ENCODE measurements around the gene SERF1A. TPM values are rescaled to one million over a fixed set of nuclear protein-coding genes. Genes with fewer than 3 reads are reported as not detected.
"Not testable (repeated sequence)": the region's sequence is repeated elsewhere in the genome, so short reads cannot be mapped to it uniquely, and the experiment has no call there.

The SERF1A gene
- 11.9 and 16.7 TPM in 2 replicates for total RNA-seq
- long read RNA-seq, transcript SERF1A-201 (3 exons, 963 nt) = major isoform, 8 of 15 reads
- long read RNA-seq, partial matches to known transcripts = 0 of 15 reads
- long read RNA-seq, other reads (novel, unspliced or antisense) = 2 of 15 reads

DNA sequence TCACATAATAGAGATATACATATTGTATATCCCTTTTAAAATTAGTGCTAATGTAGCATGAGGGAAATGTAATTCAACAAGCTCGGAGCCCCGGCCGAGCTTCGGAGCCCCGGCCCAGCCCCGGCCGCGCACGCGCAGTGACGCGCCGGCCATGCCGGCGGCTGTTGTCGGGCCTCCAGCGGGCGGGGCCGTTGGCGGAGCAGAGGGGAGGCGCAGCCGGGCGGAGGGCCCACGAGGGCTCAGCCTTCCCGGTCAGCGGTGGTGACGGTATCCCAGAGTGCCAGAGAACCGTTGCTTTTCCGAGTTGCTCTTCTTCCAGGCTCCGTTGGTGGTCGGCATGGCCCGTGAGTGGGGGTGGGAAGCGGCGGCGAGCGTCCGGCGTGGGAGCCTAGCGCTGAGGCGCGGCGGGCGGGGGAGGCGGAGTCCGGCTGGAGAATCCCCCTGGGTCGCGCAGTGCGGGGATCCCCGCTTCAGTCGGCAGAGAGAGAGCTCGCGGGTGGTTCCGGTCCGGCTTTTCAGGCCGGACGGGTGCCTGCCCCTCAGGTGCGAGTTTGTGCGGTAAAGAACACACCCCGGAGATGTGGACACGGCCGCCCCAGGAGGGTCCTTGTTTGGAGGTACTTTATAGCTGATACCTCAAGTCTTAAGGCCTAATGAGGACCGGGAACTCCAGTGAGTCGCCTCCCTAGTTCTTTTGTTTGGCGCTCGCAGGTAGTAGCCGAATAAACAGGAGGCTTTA lies at the start of gene SERF1A:
TSS of gene SERF1A (plus strand) at position 137 of the 739 bp plus-strand sequence. CDS start at position 338, 201 bp downstream.
- not testable (repeated sequence) for H3K4me1 Mint-ChIP-seq (ENCODE audit: unreplicated experiment); H3K27me3 Mint-ChIP-seq (ENCODE audit: unreplicated experiment); H3K27ac Mint-ChIP-seq (ENCODE audit: unreplicated experiment); H3K9me3 Mint-ChIP-seq (ENCODE audit: unreplicated experiment); H3K4me3 Mint-ChIP-seq (ENCODE audit: unreplicated experiment); H3K36me3 Mint-ChIP-seq (ENCODE audit: unreplicated experiment); DNase-seq (ENCODE audit: extremely low spot score, unreplicated experiment)

DNA sequence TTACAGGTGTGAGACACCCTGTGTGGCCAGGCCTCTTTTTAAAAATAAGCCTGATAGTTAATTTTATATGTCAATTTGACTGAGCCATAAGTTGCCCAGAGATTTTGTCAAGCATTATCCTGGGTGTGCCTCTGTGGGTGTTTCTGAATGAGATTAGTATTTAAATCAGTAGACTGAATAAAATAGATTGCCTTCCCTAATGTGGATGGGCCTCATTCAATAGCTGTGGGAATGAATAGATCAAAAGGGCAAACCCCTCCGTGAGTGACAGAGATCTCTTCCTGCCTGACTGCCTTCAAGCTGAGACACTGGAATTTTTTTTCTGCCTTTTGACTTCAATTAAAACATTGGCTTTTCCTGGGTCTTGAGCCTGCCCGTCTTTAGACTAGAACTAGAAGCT lies 33.7 kb upstream of the SERF1A start:
- not testable (repeated sequence) for H3K36me3 Mint-ChIP-seq (ENCODE audit: unreplicated experiment); H3K9me3 Mint-ChIP-seq (ENCODE audit: unreplicated experiment); H3K27me3 Mint-ChIP-seq (ENCODE audit: unreplicated experiment); H3K27ac Mint-ChIP-seq (ENCODE audit: unreplicated experiment); DNase-seq (ENCODE audit: extremely low spot score, unreplicated experiment); H3K4me3 Mint-ChIP-seq (ENCODE audit: unreplicated experiment); H3K4me1 Mint-ChIP-seq (ENCODE audit: unreplicated experiment)

DNA sequence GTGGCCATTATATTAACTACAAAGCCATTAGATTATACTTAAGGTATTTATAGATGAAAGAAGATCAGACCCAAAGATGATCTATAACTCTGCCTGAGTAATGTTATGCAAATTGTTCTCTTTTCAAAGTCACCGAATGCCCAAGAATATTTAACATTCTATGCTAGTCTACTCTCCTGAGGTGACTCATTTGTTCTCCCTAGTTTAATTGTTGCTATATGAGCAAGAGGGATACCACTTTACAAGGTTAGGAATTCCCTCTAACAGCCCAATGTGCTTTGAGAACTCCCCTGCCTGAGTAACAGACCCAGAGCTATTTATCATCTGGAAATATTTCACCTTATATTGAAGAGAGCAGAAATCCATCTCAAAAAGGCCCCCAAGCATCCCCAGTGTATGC lies 29.8 kb upstream of the SERF1A start:
- not testable (repeated sequence) for H3K27me3 Mint-ChIP-seq (ENCODE audit: unreplicated experiment); H3K4me1 Mint-ChIP-seq (ENCODE audit: unreplicated experiment); H3K27ac Mint-ChIP-seq (ENCODE audit: unreplicated experiment); DNase-seq (ENCODE audit: extremely low spot score, unreplicated experiment); H3K9me3 Mint-ChIP-seq (ENCODE audit: unreplicated experiment); H3K4me3 Mint-ChIP-seq (ENCODE audit: unreplicated experiment); H3K36me3 Mint-ChIP-seq (ENCODE audit: unreplicated experiment)

DNA sequence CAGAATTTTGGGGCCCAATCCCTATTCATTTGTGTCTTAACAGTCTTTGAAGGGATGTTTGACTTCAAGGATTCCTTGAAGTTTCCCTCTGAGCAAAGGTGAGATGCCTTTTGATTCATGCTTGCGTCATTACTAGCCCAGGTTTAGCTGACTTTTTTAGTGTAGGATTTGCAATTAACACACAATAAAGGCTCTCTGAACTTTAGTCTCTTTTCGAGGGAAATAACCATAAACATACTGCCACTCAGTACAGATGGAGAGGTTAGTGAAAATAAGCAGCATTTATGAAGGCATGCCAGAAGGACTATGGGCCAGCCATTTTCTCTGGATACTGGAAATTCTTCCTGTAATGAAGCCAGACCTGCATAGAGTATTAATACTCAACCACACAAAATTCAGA lies 4.4 kb upstream of the SERF1A start:
- H3K4me1 Mint-ChIP-seq (ENCODE audit: unreplicated experiment); H3K27me3 Mint-ChIP-seq (ENCODE audit: unreplicated experiment); H3K36me3 Mint-ChIP-seq (ENCODE audit: unreplicated experiment); H3K9me3 Mint-ChIP-seq (ENCODE audit: unreplicated experiment); H3K4me3 Mint-ChIP-seq (ENCODE audit: unreplicated experiment); H3K27ac Mint-ChIP-seq (ENCODE audit: unreplicated experiment); DNase-seq (ENCODE audit: extremely low spot score, unreplicated experiment): not testable (repeated sequence)

DNA sequence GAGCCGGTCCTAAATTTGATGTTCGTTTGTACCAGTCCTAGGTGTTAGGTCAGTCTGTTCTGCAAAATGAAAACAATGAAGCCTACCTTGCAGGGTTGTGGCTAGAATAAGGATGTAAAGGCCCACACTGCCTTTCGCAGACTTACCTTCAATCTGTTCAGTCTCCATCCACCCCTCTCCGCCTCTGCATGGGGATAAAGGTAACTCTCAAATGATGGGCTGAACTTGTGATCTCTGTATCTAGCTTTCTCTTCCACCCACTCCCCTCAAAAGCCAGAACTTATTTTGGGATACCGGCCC lies 753 bp downstream of the SERF1A start:
- not testable (repeated sequence) for H3K36me3 Mint-ChIP-seq (ENCODE audit: unreplicated experiment); H3K4me1 Mint-ChIP-seq (ENCODE audit: unreplicated experiment); H3K27ac Mint-ChIP-seq (ENCODE audit: unreplicated experiment); H3K27me3 Mint-ChIP-seq (ENCODE audit: unreplicated experiment); H3K9me3 Mint-ChIP-seq (ENCODE audit: unreplicated experiment); DNase-seq (ENCODE audit: extremely low spot score, unreplicated experiment); H3K4me3 Mint-ChIP-seq (ENCODE audit: unreplicated experiment)

DNA sequence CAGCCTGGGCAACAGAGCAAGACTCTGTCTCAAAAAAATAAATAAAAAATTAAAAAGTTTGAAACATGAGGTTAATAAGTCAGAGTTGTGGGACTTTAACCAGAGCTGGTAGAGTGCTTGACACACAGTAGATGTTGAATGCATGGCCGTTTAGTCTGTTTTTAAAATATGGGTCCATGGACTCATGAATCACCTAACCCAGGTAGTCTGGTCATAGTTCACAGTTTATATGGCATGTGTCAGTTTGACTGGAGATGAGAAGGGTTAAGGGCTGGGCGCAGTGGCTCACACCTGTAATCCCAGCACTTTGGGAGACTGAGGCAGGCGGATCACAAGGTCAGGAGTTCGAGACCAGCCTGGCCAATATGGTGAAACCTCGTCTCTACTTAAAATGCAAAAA lies 6.2 kb downstream of the SERF1A start:
- H3K36me3 Mint-ChIP-seq (ENCODE audit: unreplicated experiment); DNase-seq (ENCODE audit: extremely low spot score, unreplicated experiment); H3K4me3 Mint-ChIP-seq (ENCODE audit: unreplicated experiment); H3K4me1 Mint-ChIP-seq (ENCODE audit: unreplicated experiment); H3K27ac Mint-ChIP-seq (ENCODE audit: unreplicated experiment); H3K27me3 Mint-ChIP-seq (ENCODE audit: unreplicated experiment); H3K9me3 Mint-ChIP-seq (ENCODE audit: unreplicated experiment): not testable (repeated sequence)

DNA sequence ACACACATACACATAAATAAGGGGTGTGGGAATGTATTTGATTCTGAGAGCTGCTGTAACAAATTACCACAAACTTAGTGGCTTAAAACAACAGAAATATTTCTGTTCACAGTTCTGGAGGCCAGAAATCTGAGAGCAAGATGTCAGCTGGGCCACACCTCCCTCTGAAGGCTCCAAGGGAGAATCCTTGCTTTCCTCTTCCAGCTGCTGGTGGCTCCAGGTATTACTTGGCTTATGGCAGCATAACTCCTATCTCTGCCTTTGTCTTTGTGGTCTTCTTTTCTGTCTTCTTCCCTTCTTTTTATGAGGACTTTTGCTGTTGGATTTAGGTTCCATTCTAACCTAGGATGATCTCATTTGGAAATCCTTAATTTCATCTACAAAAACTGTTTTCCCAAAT lies 16.4 kb downstream of the SERF1A start:
- H3K36me3 Mint-ChIP-seq (ENCODE audit: unreplicated experiment) = not testable (repeated sequence)

DNA sequence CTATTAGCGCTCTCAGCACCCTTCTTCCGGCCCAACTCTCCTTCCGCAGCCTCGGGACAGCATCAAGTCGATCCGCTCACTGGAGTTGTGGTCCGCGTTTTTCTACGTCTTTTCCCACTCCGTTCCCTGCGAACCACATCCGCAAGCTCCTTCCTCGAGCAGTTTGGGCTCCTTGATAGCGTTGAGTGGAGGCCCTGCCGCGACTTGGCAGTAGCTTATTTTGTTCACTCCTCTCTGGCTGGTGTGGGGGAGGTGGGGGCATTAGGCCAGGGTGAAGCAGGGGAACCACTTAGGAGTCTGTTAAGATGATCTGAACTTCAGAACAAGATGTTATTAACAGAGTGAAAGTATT lies 24.7 kb downstream of the SERF1A start:
- not testable (repeated sequence) for H3K36me3 Mint-ChIP-seq (ENCODE audit: unreplicated experiment); H3K27me3 Mint-ChIP-seq (ENCODE audit: unreplicated experiment); H3K27ac Mint-ChIP-seq (ENCODE audit: unreplicated experiment); H3K4me1 Mint-ChIP-seq (ENCODE audit: unreplicated experiment); DNase-seq (ENCODE audit: extremely low spot score, unreplicated experiment); H3K4me3 Mint-ChIP-seq (ENCODE audit: unreplicated experiment); H3K9me3 Mint-ChIP-seq (ENCODE audit: unreplicated experiment)

More for the DNA sequence above, 16.4 kb downstream of the SERF1A start:
- H3K27ac Mint-ChIP-seq (ENCODE audit: unreplicated experiment); H3K4me3 Mint-ChIP-seq (ENCODE audit: unreplicated experiment); H3K27me3 Mint-ChIP-seq (ENCODE audit: unreplicated experiment); H3K9me3 Mint-ChIP-seq (ENCODE audit: unreplicated experiment); DNase-seq (ENCODE audit: extremely low spot score, unreplicated experiment); H3K4me1 Mint-ChIP-seq (ENCODE audit: unreplicated experiment): not testable (repeated sequence)

DNA sequence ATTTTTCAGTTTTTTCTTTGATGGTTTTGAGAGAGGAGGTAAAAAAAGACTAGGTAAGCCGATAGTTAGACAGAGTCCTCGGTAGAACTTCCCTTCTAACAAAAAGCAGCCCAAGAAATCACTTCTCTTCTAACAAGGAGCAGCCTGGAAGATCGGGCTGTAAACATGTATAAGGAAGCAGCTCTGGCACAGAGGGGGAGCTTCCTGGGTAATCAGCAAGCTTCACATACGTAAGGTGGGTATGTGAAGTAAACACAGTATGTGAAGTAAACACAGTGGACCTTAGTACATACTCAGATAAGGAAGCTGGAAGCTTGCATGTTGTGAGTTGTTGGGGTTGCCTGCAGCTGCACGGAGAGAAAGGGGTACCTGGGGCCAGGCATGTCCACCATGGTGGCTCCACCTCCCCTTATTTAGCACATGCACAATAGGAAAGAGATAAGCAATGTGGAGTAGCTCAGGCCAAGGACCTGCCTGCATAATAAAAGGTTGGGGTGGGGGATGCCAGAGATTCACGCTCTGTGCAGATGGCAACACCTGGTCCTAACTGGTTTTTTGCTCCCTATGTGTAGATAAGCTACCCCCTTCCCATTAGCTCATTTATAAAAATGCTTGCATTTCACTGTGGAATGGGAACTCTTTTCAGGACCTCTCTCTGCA lies 31.4 kb downstream of the SERF1A start:
- H3K27ac Mint-ChIP-seq (ENCODE audit: unreplicated experiment); DNase-seq (ENCODE audit: extremely low spot score, unreplicated experiment); H3K9me3 Mint-ChIP-seq (ENCODE audit: unreplicated experiment); H3K27me3 Mint-ChIP-seq (ENCODE audit: unreplicated experiment); H3K4me3 Mint-ChIP-seq (ENCODE audit: unreplicated experiment); H3K4me1 Mint-ChIP-seq (ENCODE audit: unreplicated experiment); H3K36me3 Mint-ChIP-seq (ENCODE audit: unreplicated experiment): not testable (repeated sequence)

DNA sequence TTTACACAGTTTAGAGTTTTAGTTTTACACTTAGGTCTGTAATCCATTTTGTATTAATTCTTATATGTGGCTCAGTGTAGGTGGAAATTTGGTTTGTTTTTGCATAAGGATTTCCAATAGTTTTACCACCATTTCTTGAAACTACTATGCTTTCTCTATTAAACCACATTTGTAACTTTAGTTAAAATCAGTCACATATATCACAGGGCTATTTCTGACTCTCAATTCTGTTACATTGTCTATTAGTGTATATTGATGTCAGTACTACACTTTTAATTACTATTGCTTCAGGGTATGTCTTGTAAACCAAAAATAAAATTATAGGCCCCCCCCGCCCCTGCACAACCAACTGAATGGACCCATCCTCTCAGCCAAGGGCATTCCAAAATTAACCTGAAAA lies 32.1 kb downstream of the SERF1A start:
- H3K36me3 Mint-ChIP-seq (ENCODE audit: unreplicated experiment); H3K9me3 Mint-ChIP-seq (ENCODE audit: unreplicated experiment); H3K4me1 Mint-ChIP-seq (ENCODE audit: unreplicated experiment); H3K27ac Mint-ChIP-seq (ENCODE audit: unreplicated experiment); DNase-seq (ENCODE audit: extremely low spot score, unreplicated experiment); H3K4me3 Mint-ChIP-seq (ENCODE audit: unreplicated experiment); H3K27me3 Mint-ChIP-seq (ENCODE audit: unreplicated experiment): not testable (repeated sequence)

DNA sequence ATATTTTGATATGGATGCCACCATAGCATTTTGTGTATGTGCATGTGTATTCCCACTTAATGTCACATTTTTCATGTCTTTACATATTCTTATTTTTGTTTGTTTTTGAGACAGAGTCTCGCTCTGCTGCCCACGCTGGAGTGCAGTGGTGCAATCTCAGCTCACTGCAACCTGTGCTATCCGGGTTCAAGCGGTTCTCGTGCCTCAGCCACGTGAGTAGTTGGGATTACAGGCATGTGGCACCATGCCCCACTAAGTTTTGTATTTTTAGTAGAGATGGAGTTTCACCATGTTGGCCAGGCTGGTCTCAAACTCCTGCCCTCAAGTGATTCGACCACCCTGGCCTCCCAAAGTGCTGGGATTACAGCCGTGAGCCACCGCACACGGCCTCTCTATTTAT lies 52.6 kb downstream of the SERF1A start:
- not testable (repeated sequence) for H3K9me3 Mint-ChIP-seq (ENCODE audit: unreplicated experiment); H3K36me3 Mint-ChIP-seq (ENCODE audit: unreplicated experiment); DNase-seq (ENCODE audit: extremely low spot score, unreplicated experiment); H3K27ac Mint-ChIP-seq (ENCODE audit: unreplicated experiment); H3K4me1 Mint-ChIP-seq (ENCODE audit: unreplicated experiment); H3K27me3 Mint-ChIP-seq (ENCODE audit: unreplicated experiment); H3K4me3 Mint-ChIP-seq (ENCODE audit: unreplicated experiment)

Data from osteocyte (in vitro differentiated cells).